22Rv1 (cell line): ENCODE results near the gene MED27.

ENCODE experiments used
- CTCF ChIP-seq: fragments of 450-650 bp; IDR thresholded peaks from 2 replicates; pipeline ENCODE4 v1.5.1; 2017; ENCODE audit warnings: mild to moderate bottlenecking
- ZFX ChIP-seq: fragments of 450-650 bp; IDR thresholded peaks from 2 replicates; pipeline ENCODE4 v1.6.1; 2017; ENCODE audit warnings: antibody characterized with exemption, borderline replicate concordance

- TF ChIP-seq CTCF (no peak), ZFX (no peak)
Measured at GRCh38 chr9:132015866-132016265, 63.8 kb downstream of the MED27 start.
